Anterior cingulate cortex (tissue), 58 donors: ENCODE data around the gene BCAS1.

Experiments used
- DNase-seq, 58 donors: peaks; one replicate each; lab custom pipeline; 2025; lab: John Stamatoyannopoulos, UW

The BCAS1 gene

DNA sequence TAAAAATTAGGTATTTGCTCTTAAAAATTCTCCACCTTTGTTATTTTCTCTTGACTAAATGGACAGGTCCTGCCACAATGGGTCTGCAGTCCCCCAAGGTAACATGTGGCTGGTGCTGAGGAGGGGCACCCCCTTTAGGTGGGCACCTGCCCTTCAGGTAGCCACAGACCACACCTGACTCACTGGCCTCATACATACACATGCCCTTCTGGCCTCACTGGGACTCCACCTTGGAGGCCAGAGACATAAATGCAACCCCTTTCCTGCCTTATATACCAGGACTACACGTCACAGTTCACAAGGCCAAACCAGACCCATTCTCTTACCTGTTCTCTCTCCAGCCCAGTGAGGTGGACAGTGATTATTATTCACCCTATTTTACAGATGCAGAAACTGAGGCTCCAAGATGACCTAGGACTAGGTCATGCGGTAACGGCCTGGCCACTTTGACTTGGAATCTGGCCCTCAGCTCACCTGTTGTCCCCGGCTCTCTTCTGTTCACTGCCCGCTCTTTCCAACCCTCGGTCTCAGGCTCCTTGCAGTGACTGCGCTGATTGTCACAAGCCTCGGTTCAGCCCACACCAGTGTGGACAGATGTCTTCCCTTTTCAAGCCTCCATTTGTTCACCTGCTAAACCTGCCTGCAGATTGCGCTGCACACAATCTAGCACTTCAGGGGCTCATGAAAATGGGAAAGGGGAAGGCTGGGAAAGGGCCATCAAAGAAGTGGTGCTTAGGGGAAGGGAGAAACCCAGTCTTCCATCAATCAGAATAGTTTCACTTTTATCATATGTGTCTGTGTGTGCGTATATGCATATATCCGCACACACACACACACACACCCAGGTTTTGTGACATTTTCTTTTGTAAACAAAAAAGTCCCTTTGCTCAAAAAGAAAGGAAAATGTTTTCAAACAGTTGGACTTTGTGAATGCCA is 121.7 kb downstream of the BCAS1 start:
- DNase-seq: no peak

DNA sequence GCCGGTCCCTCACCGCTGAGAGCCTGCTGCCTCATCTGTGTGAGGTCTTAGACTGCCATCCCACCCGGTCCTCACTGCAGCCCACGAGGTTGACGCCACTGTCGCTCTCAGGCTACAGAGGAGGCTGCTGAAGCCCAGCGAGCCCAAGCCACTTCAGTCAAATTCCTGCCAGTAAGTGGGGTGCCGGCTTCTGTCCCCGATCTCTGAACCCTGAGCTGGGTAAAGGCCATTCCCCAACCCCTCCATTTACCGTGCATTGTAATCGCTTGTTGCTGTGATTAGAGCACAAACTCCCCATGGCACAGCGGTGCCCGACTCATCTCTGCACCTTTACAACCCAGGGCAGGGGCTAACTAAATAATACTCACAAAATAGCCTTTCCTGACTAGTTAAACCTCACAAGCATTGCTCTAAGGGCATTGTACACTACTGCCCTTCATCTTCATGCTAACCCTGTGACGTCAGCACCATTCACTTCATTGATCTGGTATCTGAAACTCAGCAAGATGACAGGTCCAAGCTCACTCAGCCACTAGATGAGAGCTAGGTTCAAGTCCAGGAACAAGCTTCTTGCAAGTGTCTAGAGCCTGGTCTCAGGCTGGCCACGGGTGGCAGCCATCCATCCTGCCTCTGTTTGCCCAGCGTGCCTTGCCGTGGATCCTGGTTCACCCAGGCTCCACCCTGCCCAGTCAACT is 122.7 kb downstream of the BCAS1 start:
- DNase-seq: no peak

DNA sequence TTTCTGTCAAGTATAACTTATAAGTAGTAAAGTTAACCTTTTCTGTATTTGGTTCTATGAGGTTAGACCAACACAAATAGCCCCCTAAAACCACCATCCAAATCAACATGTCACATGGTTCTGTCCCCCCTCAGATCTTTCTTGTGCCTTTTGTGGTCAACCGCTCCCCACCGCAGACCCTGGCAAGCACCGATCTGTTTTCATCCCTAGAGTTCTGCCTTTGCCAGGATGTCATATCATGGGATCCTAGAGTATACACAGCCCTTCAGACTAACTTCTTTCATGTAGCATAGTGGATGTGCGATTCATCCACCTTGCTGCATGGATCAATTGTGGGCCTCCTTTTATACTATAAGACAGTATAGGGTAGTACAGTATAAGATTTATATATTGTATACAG is 124.3 kb downstream of the BCAS1 start:
- DNase-seq: no peak

DNA sequence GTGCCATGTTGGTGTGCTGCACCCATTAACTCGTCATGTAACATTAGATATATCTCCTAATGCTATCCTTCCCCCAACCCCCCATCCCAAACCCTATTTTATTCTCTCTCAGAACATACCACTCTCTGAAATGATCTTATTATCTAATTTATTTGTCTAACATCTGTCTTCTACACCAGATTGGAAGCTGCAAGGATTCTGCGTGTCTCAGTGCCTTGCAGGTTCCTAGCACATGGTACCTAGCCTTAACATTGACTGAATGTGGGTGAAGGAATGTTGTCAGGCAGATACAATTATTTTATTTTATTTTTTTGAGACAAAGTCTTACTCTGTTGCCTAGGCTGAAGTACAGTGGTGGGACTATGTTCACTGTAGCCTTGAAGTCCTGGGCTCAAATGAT is 124.9 kb downstream of the BCAS1 start:
- DNase-seq: no peak

DNA sequence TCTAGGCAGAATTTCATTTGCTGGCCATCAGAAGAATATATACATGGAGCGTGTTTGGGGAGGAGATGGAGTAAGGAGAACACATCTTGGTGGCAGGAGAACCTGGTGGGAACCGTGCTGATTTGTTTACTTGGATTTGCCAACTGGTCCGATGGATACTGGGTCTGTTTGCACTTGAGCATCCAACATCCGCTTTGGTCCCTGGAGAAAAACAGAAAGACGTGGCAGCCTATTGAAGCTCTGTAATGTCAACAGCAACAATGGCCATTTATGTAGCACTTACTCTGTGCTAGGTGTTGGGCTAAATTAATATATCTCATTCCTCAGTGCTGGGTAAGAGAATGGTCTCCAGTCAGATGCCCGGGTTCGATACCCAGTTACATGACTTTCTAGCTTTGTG is 125.6 kb downstream of the BCAS1 start:
- DNase-seq: no peak

DNA sequence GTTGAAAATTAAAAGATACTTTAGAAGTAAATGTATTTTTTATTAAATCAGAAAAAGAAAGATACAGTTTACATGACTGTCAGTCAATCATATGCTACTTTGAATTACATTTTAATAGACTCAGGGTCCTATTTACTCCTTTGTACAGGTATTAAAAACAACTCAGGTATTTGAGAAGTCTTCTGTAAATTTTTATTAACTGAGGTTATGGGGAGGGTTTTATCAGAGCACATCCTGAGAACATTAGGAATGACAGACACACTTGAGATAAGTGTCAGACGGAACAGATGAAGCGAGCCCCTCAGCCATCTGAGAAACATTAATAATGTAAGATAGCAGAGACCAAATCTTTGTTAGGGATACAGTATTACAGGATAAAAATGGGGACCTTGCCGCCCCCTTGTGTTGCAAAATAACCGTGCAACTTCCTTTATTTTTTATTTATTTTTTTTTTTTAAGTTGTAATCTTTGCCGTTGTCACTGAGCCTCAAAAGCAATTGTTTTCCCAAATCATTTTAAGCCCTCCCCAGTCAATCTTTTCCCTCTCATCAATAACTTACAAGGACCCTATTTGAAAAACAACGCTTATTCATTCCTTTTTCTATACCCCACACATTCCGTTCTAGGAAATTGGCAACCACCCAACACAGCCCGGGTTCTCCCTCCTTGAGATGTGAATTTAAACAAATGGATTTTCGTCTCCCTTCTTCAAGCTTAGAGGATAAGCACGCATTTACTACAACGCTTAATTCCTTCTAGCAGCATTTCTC is 126.7 kb downstream of the BCAS1 start:
- DNase-seq: peak in 3 of 58 donors; percentile 4 to 13 (median 10)

DNA sequence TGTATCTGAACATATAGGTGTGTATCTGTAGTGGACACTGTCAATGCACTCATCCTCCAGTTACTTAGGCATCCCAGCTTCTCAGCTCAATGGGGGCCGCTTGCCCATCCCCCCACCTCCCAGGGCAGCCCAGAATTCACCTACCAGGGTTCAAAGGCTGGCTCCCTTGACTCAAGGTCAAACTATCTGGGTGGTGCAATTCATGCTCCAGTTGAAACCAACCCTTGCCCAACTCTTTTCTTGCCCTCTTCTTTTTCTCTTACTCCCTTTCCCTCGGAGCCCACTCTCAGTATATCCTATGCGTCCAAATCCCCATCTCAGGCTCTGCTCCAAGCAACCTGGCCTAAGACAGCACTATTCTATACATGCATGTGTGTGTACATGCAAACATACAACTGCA is 127.4 kb downstream of the BCAS1 start:
- DNase-seq: no peak

DNA sequence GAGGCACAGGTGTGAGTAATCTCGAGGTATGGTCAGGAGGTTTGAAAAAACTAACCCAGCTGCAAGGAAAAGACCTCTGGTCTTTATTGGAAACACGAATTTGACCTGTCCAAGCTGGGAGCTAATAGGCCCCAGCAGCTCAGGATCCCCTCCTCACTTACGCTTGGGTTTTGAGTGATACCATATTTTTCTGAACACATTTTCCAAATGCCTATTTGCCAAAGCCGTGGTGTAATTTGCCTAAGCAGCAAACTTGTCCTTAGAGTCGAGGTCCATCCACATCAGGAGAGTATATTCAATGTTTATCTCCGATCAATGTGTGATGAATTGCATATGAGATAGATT is 128.0 kb downstream of the BCAS1 start:
- no peak for DNase-seq

DNA sequence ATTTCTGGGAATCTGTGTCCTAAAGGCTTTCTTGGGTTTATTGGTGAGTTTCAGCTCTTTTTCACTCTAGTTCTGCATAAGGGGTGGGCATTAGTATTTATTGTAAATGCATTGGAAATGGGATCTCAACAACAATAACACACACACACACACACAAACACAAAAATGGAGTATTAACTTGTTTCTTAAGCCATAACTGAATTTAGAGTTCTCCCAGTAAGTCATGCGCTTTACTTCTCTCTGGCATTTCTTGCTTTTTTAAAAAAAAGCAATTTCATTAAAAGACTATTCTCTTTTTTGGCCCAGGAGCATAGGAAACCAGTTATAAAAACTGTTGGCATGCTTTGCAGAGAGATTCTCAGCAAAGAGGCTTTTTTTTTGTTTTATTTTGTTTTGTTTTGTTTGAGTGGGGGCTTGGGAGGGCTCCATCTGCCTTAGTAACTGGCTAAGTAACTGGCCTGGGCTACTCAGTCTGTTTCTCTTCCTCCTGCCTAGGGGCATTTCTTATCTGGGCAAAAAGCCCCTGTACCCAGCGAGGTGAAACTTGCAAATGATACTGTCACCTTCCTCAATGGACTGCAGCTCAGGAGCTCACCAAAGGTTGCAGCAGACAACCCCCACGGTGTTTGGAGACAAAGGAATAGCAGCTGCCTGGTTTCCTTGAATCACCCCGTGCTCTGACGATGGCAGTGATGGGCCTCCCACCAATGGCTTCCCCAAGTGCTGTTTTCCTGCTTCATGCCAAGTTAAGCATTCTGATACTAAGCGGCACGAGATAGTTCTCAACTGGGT is 128.5 kb downstream of the BCAS1 start:
- peak in 1 of 58 donors; percentile 22 for DNase-seq

DNA sequence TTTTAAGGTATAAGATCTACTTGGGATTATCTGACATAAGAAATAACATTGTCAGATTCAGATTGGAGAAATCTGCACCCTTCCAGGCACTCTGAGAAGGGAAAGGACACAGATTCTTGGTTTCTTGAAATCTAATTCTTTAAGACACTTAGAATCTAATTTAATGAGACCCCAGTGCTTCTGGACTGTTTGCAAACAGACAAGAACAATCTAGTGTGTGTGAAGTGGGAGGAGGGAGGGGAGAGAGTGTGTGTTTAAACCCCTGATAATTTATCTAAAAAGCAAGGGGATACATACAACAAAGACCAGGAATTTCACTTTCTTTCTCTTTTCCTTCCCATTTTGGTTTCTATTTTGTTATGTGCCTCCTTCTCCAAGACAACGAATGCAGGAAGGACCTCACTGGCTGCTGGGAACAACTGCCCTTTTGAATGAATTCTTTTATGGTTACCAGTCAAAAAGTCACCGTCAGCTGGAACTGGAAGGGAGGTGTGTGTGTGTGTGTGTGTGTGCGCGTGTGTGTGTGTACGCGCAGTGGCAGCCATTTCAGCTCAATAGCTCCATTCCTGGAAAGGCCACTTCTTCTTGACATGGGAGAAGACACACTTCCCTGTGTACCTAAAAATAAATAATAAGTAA is 129.4 kb downstream of the BCAS1 start:
- DNase-seq: peak in 6 of 58 donors; percentile 7 to 28 (median 17)

DNA sequence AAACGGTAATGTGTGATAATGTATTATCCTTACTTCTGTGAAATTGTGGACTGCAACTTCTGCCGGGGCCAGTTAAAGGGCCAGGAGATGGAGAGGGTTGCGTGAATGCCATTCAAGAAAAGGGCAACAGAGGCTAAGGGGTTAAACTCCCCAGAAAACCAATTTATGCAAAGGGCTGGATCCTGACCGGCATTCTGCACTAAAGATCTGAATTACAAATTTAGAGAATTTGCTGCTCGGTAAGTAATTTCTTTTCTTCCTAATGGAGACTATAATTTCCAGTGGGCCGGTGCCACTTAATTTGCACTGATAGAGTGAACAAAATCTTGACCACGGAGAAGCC is 130.1 kb downstream of the BCAS1 start:
- no peak for DNase-seq

DNA sequence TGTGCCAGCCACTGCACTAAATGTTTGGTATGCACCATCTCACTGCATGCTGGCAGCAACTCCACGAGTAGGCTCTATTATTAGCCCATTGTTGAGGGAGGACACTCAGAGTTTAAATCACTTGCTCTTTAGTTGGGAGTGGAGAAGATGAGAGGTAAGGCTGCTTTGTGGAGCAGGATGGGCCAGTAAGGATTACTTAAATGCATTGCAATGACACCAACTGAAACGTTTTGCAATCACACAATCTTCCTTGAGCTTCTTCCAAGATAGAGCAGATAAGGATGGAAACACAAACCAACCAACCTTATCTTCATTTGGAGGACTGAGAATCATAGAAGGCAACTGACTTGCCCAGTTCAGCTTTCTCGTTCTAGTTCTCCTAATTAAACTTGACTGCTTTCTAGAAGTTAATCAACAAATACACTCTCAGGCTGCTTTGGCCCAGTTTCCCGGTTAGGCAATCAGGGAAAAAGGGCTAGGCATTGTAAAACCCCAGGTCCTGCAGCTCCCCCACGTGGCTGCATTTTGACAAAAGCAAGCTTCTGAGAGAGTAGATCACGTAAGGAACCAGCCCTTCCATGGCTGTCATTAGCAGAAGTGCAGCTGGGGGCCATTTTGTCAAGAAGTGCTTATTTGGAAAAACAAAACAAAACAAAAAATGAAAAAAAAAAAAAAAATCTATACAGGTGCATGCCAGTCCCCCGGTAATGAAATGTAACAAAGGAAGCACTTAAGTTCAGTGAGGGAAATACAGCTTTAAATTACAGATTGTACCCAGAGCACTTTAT is 130.6 kb downstream of the BCAS1 start:
- DNase-seq: peak in 55 of 58 donors; percentile 7 to 87 (median 64)

DNA sequence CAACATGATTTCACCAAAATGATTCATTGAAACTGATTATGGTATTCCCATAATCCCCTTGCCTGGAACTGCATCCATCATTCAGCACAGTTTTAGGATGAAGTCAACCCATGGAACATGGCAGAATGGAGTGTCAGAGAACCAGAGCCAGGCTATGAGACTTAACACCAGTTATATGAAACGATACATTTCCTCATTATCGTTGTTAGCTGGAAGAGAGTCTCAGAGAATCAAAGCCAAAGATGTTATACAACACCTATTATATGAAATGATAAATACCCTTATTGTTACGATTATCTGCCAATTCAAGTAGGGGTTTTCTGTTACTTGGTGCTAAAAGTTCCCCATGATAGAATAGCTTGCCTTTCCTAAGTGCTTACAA is 131.2 kb downstream of the BCAS1 start:
- DNase-seq: no peak

DNA sequence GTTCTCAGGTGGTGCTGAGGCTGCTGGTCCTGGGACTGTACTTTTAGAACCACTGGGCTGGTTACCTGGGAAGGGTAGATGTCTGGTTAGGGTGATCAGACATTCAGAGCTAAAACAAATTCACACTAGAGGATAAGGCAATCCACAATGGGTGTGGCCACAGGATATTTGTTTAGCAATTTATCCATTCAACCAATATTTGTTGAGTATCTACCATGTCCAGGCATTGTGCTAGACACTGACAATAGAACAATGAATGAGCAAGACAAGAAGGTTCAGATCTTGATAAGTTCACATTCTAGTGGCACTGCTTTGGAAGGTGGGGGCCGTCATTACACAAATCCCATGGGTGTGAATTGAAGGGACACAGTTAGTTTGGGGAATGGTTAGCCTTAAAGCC is 131.7 kb downstream of the BCAS1 start:
- no peak for DNase-seq

DNA sequence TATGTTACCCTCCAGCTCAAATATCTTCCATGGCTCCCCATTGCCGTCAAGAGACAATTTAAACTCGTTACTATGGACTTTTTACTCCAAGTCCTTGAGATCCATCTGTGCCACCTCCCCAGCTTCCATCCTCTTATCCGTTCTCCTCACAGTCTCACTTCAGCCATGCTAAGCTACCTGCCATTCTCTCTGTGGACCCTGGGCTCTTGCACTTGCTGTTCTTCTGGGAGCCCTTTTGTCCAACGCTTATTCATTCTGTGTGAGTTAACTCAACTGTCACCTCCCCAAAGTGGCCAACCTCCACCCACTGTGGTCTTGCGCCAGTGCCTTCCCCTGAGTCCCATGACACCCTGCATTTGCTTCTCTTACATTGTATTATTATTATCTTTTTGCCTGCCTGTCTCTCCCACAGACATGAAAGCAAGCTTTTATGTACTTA is 132.4 kb downstream of the BCAS1 start:
- no peak for DNase-seq

DNA sequence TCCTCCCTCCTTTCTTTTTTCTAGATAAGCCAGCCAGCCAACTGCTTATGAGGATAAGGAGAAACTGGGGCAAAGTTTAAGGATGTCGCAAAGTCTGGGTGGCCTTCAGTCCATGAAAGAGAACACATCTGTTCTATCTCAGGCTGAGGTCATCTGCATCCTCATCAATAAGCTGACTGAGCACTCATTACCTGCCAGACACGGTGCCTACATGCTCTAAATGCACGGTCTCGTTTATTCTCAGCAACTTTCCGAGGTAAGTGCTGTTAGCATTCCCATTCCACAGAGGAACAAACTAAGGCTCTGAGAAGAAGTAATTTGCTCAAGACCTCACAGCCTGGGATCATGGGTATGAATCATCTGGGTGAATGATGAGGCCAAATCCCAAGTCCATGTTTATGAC is 133.1 kb downstream of the BCAS1 start:
- DNase-seq: no peak

DNA sequence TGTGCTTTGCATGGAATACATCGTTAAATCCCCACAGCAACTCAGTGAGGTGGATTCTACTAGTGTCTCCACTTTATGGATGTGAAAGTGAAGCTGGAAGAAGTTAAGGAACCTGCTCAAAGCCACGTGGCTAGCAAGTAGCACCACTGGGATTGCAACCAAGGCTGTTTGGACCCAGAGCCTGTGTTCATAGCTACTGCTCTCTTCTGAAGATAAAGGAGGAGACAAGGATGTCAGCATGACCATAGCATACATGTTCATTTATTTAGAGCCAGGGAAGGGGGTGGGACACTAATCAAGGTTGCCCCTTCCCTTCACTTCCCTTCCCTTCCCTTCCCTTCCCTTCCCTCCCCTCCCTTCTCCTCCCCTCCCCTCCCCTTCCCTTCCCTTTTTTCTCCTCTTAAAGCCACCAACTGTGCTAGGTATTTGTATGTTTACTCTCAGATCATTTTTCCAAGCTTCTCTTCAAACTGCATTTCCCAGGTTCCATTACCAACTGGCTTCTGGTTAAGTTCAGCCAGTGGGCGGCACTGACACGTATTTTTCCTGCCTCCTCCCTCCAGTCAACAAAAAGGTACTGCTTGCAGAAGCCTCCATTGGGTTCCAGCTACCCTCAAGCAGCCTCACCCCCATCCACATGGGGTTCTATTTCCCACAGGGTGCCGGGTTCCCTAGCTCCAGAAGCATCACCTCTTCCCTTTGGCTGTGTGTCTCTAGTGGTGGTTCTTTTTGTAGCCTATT is 134.9 kb downstream of the BCAS1 start:
- DNase-seq: no peak
